ENCODE data around the gene COL4A6. TPM values are rescaled to one million over a fixed set of nuclear protein-coding genes. Genes with fewer than 3 reads are reported as not detected.

COL4A6 gene
- polyA plus RNA-seq, 2 donors, result 5.0 to 5.9 TPM

- Histone ChIP-seq H3K27ac (ENCODE audit: low read depth in 2 of 2, low read length in 1 of 2) (no peak overlapping the region), H3K4me1 (ENCODE audit: control insufficient read depth in 2 of 2, insufficient read depth in 2 of 2, low read length in 1 of 2) (no peaks in the 10 kb centered on the region), H3K27me3 (ENCODE audit: control insufficient read depth in 1 of 2, insufficient read depth in 2 of 2, low read length in 2 of 2) (no peaks in the 10 kb centered on the region), H3K4me3 (ENCODE audit: low read depth in 1 of 2, low read length in 2 of 2) (no peak overlapping the region), H3K36me3 (ENCODE audit: control insufficient read depth in 2 of 2, insufficient read depth in 2 of 2, low read length in 1 of 2) (no peaks in the 10 kb centered on the region), H3K9me3 (ENCODE audit: control insufficient read depth in 2 of 2, insufficient read depth in 1 of 2, low read depth in 1 of 2, low read length in 1 of 2) (no peaks in the 10 kb centered on the region)
- 74 to 81% methylated on average over 3 of the region's 3 CpGs for WGBS, 2 donors
Observed at GRCh38 chrX:108216919-108217571, 221.2 kb downstream of the COL4A6 start.

GRCh38 chrX:108216405-108216804 is 221.8 kb downstream of the COL4A6 start:
- H3K27me3 ChIP-seq (ENCODE audit: control insufficient read depth in 1 of 2, insufficient read depth in 2 of 2, low read length in 2 of 2), result no peaks in the 10 kb centered on the region
- no peak overlapping the region for H3K4me3 ChIP-seq (ENCODE audit: low read depth in 1 of 2, low read length in 2 of 2)
- H3K9me3 ChIP-seq (ENCODE audit: control insufficient read depth in 2 of 2, insufficient read depth in 1 of 2, low read depth in 1 of 2, low read length in 1 of 2), result no peaks in the 10 kb centered on the region
- no peaks in the 10 kb centered on the region for H3K4me1 ChIP-seq (ENCODE audit: control insufficient read depth in 2 of 2, insufficient read depth in 2 of 2, low read length in 1 of 2)
- H3K27ac ChIP-seq (ENCODE audit: low read depth in 2 of 2, low read length in 1 of 2), result no peak overlapping the region
- 72 to 79% methylated on average over 1 of the region's 1 CpG for WGBS, 2 donors
- no peaks in the 10 kb centered on the region for H3K36me3 ChIP-seq (ENCODE audit: control insufficient read depth in 2 of 2, insufficient read depth in 2 of 2, low read length in 1 of 2)

DNA sequence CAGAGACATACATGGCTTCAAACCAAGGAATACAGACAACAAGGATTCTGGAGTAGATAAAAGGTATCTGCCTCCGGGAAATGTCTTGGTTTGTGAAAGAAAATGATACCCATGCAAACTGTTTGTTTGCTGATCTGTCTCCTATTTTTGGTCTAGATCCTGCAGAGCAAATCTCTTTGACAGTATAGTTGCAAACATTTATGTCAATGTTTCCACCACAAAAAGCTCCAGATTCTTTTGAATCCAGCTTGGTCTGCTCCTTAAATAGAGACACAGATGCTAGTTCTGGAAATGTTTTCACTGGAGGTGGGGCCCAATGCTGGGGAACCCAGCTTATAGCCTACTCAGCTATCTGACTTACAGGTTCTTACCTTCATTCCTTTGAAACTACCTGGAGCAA is 226.9 kb downstream of the COL4A6 start:
- 81 to 100% methylated on average over 1 of the region's 1 CpG for WGBS, 2 donors
- no peaks in the 10 kb centered on the region for H3K4me1 ChIP-seq (ENCODE audit: control insufficient read depth in 2 of 2, insufficient read depth in 2 of 2, low read length in 1 of 2)
- H3K27me3 ChIP-seq (ENCODE audit: control insufficient read depth in 1 of 2, insufficient read depth in 2 of 2, low read length in 2 of 2), result peaks cover 0 to 1% of the 10 kb centered on the region in 2 donors
- H3K4me3 ChIP-seq (ENCODE audit: low read depth in 1 of 2, low read length in 2 of 2), result no peak overlapping the region
- H3K27ac ChIP-seq (ENCODE audit: low read depth in 2 of 2, low read length in 1 of 2), result no peak overlapping the region
- H3K9me3 ChIP-seq (ENCODE audit: control insufficient read depth in 2 of 2, insufficient read depth in 1 of 2, low read depth in 1 of 2, low read length in 1 of 2), result no peaks in the 10 kb centered on the region
- H3K36me3 ChIP-seq (ENCODE audit: control insufficient read depth in 2 of 2, insufficient read depth in 2 of 2, low read length in 1 of 2), result no peaks in the 10 kb centered on the region

DNA sequence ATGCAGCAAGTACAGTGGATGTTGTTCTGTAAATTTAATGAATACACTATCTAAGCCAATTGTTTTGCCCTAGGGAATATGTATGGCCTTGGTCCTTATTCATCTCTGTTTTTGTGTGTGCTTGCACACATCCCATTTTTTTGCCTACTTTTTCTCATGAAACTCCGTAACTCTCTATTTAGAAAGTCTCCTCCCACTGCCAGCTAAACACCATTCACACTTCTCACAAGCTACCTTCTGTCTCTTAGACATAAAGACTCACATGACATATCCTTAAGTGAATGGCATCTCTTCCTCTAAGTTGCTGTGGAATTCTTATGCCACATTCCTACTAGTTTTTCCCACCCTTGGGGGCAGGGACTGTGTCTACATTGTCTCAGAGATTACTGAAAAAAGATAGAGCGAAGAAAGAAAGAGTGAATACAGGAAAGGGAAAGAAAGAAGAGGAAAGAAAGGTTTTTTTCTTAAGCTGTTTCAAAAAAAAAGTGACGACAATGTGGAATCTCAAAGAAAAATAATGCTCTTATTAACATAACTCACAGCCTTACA is 229.1 kb downstream of the COL4A6 start:
- Histone ChIP-seq H3K4me3 (ENCODE audit: low read depth in 1 of 2, low read length in 2 of 2) (no peak overlapping the region), H3K9me3 (ENCODE audit: control insufficient read depth in 2 of 2, insufficient read depth in 1 of 2, low read depth in 1 of 2, low read length in 1 of 2) (no peaks in the 10 kb centered on the region), H3K27me3 (ENCODE audit: control insufficient read depth in 1 of 2, insufficient read depth in 2 of 2, low read length in 2 of 2) (peaks cover 0 to 2% of the 10 kb centered on the region in 2 donors), H3K4me1 (ENCODE audit: control insufficient read depth in 2 of 2, insufficient read depth in 2 of 2, low read length in 1 of 2) (no peaks in the 10 kb centered on the region), H3K27ac (ENCODE audit: low read depth in 2 of 2, low read length in 1 of 2) (no peak overlapping the region), H3K36me3 (ENCODE audit: control insufficient read depth in 2 of 2, insufficient read depth in 2 of 2, low read length in 1 of 2) (no peaks in the 10 kb centered on the region)
- 76 to 83% methylated on average over 3 of the region's 3 CpGs for WGBS, 2 donors

DNA sequence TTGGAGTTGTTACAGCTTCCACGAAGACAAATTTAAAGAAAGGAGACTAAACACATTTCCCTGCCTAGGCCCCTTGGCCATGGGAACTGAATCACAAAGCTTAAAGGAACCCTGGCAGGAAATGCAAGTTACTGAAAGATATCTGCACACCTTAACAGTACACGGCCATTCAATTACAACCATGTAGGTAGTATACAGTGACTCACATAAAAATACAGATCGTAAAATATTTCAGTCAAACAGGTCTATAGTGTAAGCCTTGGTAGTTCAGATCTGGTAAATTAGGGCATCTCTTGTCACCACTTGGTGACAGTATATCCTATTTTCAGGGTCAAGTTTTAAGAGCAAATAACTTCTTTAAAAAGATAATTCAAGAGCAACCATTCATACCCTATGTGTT is 234.7 kb downstream of the COL4A6 start:
- Histone ChIP-seq H3K4me1 (ENCODE audit: control insufficient read depth in 2 of 2, insufficient read depth in 2 of 2, low read length in 1 of 2) (no peaks in the 10 kb centered on the region), H3K27ac (ENCODE audit: low read depth in 2 of 2, low read length in 1 of 2) (no peak overlapping the region), H3K36me3 (ENCODE audit: control insufficient read depth in 2 of 2, insufficient read depth in 2 of 2, low read length in 1 of 2) (no peaks in the 10 kb centered on the region), H3K27me3 (ENCODE audit: control insufficient read depth in 1 of 2, insufficient read depth in 2 of 2, low read length in 2 of 2) (peaks cover 0 to 9% of the 10 kb centered on the region in 2 donors), H3K4me3 (ENCODE audit: low read depth in 1 of 2, low read length in 2 of 2) (no peak overlapping the region), H3K9me3 (ENCODE audit: control insufficient read depth in 2 of 2, insufficient read depth in 1 of 2, low read depth in 1 of 2, low read length in 1 of 2) (no peaks in the 10 kb centered on the region)
- 57 to 65% methylated on average over 3 of the region's 3 CpGs for WGBS, 2 donors

GRCh38 chrX:108199691-108200090 is 238.5 kb downstream of the COL4A6 start:
- no peaks in the 10 kb centered on the region for H3K36me3 ChIP-seq (ENCODE audit: control insufficient read depth in 2 of 2, insufficient read depth in 2 of 2, low read length in 1 of 2)
- no peaks in the 10 kb centered on the region for H3K4me1 ChIP-seq (ENCODE audit: control insufficient read depth in 2 of 2, insufficient read depth in 2 of 2, low read length in 1 of 2)
- H3K27ac ChIP-seq (ENCODE audit: low read depth in 2 of 2, low read length in 1 of 2), result no peak overlapping the region
- H3K27me3 ChIP-seq (ENCODE audit: control insufficient read depth in 1 of 2, insufficient read depth in 2 of 2, low read length in 2 of 2), result peaks cover 0 to 11% of the 10 kb centered on the region in 2 donors
- H3K9me3 ChIP-seq (ENCODE audit: control insufficient read depth in 2 of 2, insufficient read depth in 1 of 2, low read depth in 1 of 2, low read length in 1 of 2), result no peaks in the 10 kb centered on the region
- 7 to 8% methylated on average over 4 of the region's 4 CpGs for WGBS, 2 donors
- H3K4me3 ChIP-seq (ENCODE audit: low read depth in 1 of 2, low read length in 2 of 2), result no peak overlapping the region

GRCh38 chrX:108199041-108199440 is 239.2 kb downstream of the COL4A6 start:
- no peak overlapping the region for H3K27ac ChIP-seq (ENCODE audit: low read depth in 2 of 2, low read length in 1 of 2)
- 56 to 63% methylated on average over 2 of the region's 2 CpGs for WGBS, 2 donors

DNA sequence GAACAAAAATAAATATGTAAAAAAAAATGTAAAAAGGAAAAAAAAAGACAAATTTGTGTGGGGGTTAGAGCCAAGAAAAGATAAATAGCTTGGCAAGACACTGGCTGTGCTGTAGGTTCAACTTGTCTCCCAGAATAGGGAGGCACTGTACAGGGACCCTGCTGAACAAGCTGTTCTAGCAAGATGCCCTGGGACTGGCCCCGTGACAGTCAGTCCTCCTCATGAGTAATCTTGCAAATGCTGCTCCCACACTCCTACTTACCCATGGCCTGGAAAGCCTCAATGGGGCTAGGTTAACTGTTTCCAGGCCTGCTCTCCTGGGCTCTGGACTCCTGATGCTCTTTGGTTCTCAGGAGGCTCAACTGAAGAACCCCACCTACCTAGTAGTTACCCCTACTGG is 239.8 kb downstream of the COL4A6 start:
- Histone ChIP-seq H3K36me3 (ENCODE audit: control insufficient read depth in 2 of 2, insufficient read depth in 2 of 2, low read length in 1 of 2) (no peaks in the 10 kb centered on the region), H3K4me1 (ENCODE audit: control insufficient read depth in 2 of 2, insufficient read depth in 2 of 2, low read length in 1 of 2) (no peaks in the 10 kb centered on the region), H3K27me3 (ENCODE audit: control insufficient read depth in 1 of 2, insufficient read depth in 2 of 2, low read length in 2 of 2) (peaks cover 0 to 11% of the 10 kb centered on the region in 2 donors), H3K4me3 (ENCODE audit: low read depth in 1 of 2, low read length in 2 of 2) (no peak overlapping the region), H3K27ac (ENCODE audit: low read depth in 2 of 2, low read length in 1 of 2) (no peak overlapping the region), H3K9me3 (ENCODE audit: control insufficient read depth in 2 of 2, insufficient read depth in 1 of 2, low read depth in 1 of 2, low read length in 1 of 2) (no peaks in the 10 kb centered on the region)
- 70 to 79% methylated on average over 1 of the region's 1 CpG for WGBS, 2 donors

More at GRCh38 chrX:108199041-108199440, 239.2 kb downstream of the COL4A6 start:
- Histone ChIP-seq H3K27me3 (ENCODE audit: control insufficient read depth in 1 of 2, insufficient read depth in 2 of 2, low read length in 2 of 2) (peaks cover 0 to 11% of the 10 kb centered on the region in 2 donors), H3K4me1 (ENCODE audit: control insufficient read depth in 2 of 2, insufficient read depth in 2 of 2, low read length in 1 of 2) (no peaks in the 10 kb centered on the region), H3K9me3 (ENCODE audit: control insufficient read depth in 2 of 2, insufficient read depth in 1 of 2, low read depth in 1 of 2, low read length in 1 of 2) (no peaks in the 10 kb centered on the region), H3K4me3 (ENCODE audit: low read depth in 1 of 2, low read length in 2 of 2) (no peak overlapping the region), H3K36me3 (ENCODE audit: control insufficient read depth in 2 of 2, insufficient read depth in 2 of 2, low read length in 1 of 2) (no peaks in the 10 kb centered on the region)

DNA sequence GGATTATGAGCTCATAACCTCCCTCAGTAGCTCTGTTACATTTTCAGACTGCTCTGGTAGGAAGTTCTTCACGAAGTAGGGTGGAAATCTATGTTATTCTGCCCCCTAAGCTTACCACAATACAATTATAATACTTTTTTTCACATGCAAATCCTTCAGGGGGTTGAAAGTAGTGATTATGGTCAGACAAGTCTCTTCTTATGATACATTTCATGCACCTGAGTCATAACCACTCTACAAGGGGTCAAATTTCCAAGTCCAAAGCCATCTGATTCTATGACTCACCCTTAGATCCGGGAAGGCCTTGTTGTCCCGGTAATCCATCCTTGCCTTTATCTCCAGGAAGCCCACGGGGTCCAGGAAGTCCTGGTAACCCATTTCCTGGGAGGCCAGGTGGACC is 251.4 kb downstream of the COL4A6 start:
- Histone ChIP-seq H3K4me3 (ENCODE audit: low read depth in 1 of 2, low read length in 2 of 2) (no peak overlapping the region), H3K9me3 (ENCODE audit: control insufficient read depth in 2 of 2, insufficient read depth in 1 of 2, low read depth in 1 of 2, low read length in 1 of 2) (no peaks in the 10 kb centered on the region), H3K27ac (ENCODE audit: low read depth in 2 of 2, low read length in 1 of 2) (no peak overlapping the region), H3K27me3 (ENCODE audit: control insufficient read depth in 1 of 2, insufficient read depth in 2 of 2, low read length in 2 of 2) (peaks cover 0 to 2% of the 10 kb centered on the region in 2 donors), H3K36me3 (ENCODE audit: control insufficient read depth in 2 of 2, insufficient read depth in 2 of 2, low read length in 1 of 2) (no peaks in the 10 kb centered on the region), H3K4me1 (ENCODE audit: control insufficient read depth in 2 of 2, insufficient read depth in 2 of 2, low read length in 1 of 2) (no peaks in the 10 kb centered on the region)
- 39 to 50% methylated on average over 4 of the region's 4 CpGs for WGBS, 2 donors

- no peak overlapping the region for H3K4me3 ChIP-seq (ENCODE audit: low read depth in 1 of 2, low read length in 2 of 2)
- no peaks in the 10 kb centered on the region for H3K4me1 ChIP-seq (ENCODE audit: control insufficient read depth in 2 of 2, insufficient read depth in 2 of 2, low read length in 1 of 2)
- H3K27me3 ChIP-seq (ENCODE audit: control insufficient read depth in 1 of 2, insufficient read depth in 2 of 2, low read length in 2 of 2), result peaks cover 0 to 3% of the 10 kb centered on the region in 2 donors
- no peaks in the 10 kb centered on the region for H3K9me3 ChIP-seq (ENCODE audit: control insufficient read depth in 2 of 2, insufficient read depth in 1 of 2, low read depth in 1 of 2, low read length in 1 of 2)
- no peaks in the 10 kb centered on the region for H3K36me3 ChIP-seq (ENCODE audit: control insufficient read depth in 2 of 2, insufficient read depth in 2 of 2, low read length in 1 of 2)
- 70 to 77% methylated on average over 7 of the region's 7 CpGs for WGBS, 2 donors
- H3K27ac ChIP-seq (ENCODE audit: low read depth in 2 of 2, low read length in 1 of 2), result no peak overlapping the region
Observed at GRCh38 chrX:108178143-108178498, 260.1 kb downstream of the COL4A6 start.
